ENCODE data around the gene MVK.

MVK gene

GRCh38 chr12:109605599-109606228 is 32.1 kb downstream of the MVK start:
- Histone ChIP-seq H3K9me3 (no peaks in the 10 kb centered on the region), H3K4me1 (peaks cover 6% of the 10 kb centered on the region; the same call in 1 of the 2 replicates), H3K27me3 (ENCODE audit: low read depth) (peaks cover 2% of the 10 kb centered on the region; the same call in 1 of the 2 replicates), H3K36me3 (replicated peaks) (no peaks in the 10 kb centered on the region), H3K4me3 (no peak overlapping the region)
- in situ Hi-C loops (cut with MboI; ENCODE audit: low sequenced_read_pairs), result no loop called here
- DNase-seq (ENCODE audit: low spot score in 2 of 2), result no peak

GRCh38 chr12:109606320-109607028 is 32.9 kb downstream of the MVK start:
- H3K4me3 ChIP-seq, result no peak overlapping the region
- in situ Hi-C loops (cut with MboI; ENCODE audit: low sequenced_read_pairs), result no loop called here
- peaks cover 2% of the 10 kb centered on the region; the same call in 1 of the 2 replicates for H3K27me3 ChIP-seq (ENCODE audit: low read depth)
- peak; percentile 73 to 79 for DNase-seq (ENCODE audit: low spot score in 2 of 2)
- no peaks in the 10 kb centered on the region for H3K9me3 ChIP-seq
- no peaks in the 10 kb centered on the region for H3K36me3 ChIP-seq (replicated peaks)
- H3K4me1 ChIP-seq, result peaks cover 6% of the 10 kb centered on the region; the same call in 1 of the 2 replicates

GRCh38 chr12:109607618-109608017 is 34.0 kb downstream of the MVK start:
- in situ Hi-C loops (cut with MboI; ENCODE audit: low sequenced_read_pairs), result no loop called here

GRCh38 chr12:109608270-109608669 is 34.7 kb downstream of the MVK start:
- Histone ChIP-seq H3K36me3 (replicated peaks) (no peaks in the 10 kb centered on the region), H3K9me3 (no peaks in the 10 kb centered on the region), H3K4me3 (no peak overlapping the region), H3K27me3 (ENCODE audit: low read depth) (peaks cover 7% of the 10 kb centered on the region), H3K4me1 (peaks cover 6% of the 10 kb centered on the region; the same call in 1 of the 2 replicates)
- no peak for DNase-seq (ENCODE audit: low spot score in 2 of 2)
- in situ Hi-C loops (cut with MboI; ENCODE audit: low sequenced_read_pairs), result no loop called here

More at GRCh38 chr12:109607618-109608017, 34.0 kb downstream of the MVK start:
- peaks cover 2% of the 10 kb centered on the region; the same call in 1 of the 2 replicates for H3K27me3 ChIP-seq (ENCODE audit: low read depth)
- no peak for DNase-seq (ENCODE audit: low spot score in 2 of 2)
- H3K4me1 ChIP-seq, result peaks cover 6% of the 10 kb centered on the region; the same call in 1 of the 2 replicates
- no peak overlapping the region for H3K4me3 ChIP-seq
- no peaks in the 10 kb centered on the region for H3K9me3 ChIP-seq
- H3K36me3 ChIP-seq (replicated peaks), result no peaks in the 10 kb centered on the region

- Histone ChIP-seq H3K4me1 (peaks cover 6% of the 10 kb centered on the region; the same call in 1 of the 2 replicates), H3K4me3 (no peak overlapping the region), H3K9me3 (no peaks in the 10 kb centered on the region), H3K27me3 (ENCODE audit: low read depth) (peaks cover 12% of the 10 kb centered on the region), H3K36me3 (replicated peaks) (no peaks in the 10 kb centered on the region)
- in situ Hi-C loops (cut with MboI; ENCODE audit: low sequenced_read_pairs), result no loop called here
- DNase-seq (ENCODE audit: low spot score in 2 of 2), result no peak
Measured at GRCh38 chr12:109608793-109609192, 35.2 kb downstream of the MVK start.

GRCh38 chr12:109609342-109609741 is 35.7 kb downstream of the MVK start:
- Histone ChIP-seq H3K36me3 (replicated peaks) (no peaks in the 10 kb centered on the region), H3K9me3 (no peaks in the 10 kb centered on the region), H3K27me3 (ENCODE audit: low read depth) (peaks cover 16% of the 10 kb centered on the region), H3K4me1 (peaks cover 6% of the 10 kb centered on the region; the same call in 1 of the 2 replicates), H3K4me3 (no peak overlapping the region)
- no peak for DNase-seq (ENCODE audit: low spot score in 2 of 2)
- in situ Hi-C loops (cut with MboI; ENCODE audit: low sequenced_read_pairs), result no loop called here

- Histone ChIP-seq H3K27me3 (ENCODE audit: low read depth) (peaks cover 26% of the 10 kb centered on the region), H3K4me1 (peaks cover 6% of the 10 kb centered on the region; the same call in 1 of the 2 replicates), H3K4me3 (no peak overlapping the region), H3K9me3 (no peaks in the 10 kb centered on the region), H3K36me3 (replicated peaks) (no peaks in the 10 kb centered on the region)
- in situ Hi-C loops (cut with MboI; ENCODE audit: low sequenced_read_pairs), result no loop called here
- DNase-seq (ENCODE audit: low spot score in 2 of 2), result no peak
Measured at GRCh38 chr12:109610523-109610922, 36.9 kb downstream of the MVK start.

GRCh38 chr12:109611223-109611622 is 37.6 kb downstream of the MVK start:
- Histone ChIP-seq H3K4me1 (peaks cover 6% of the 10 kb centered on the region; the same call in 1 of the 2 replicates), H3K27me3 (ENCODE audit: low read depth) (peaks cover 33% of the 10 kb centered on the region)
- in situ Hi-C loops (cut with MboI; ENCODE audit: low sequenced_read_pairs), result no loop called here

GRCh38 chr12:109612003-109612402 is 38.4 kb downstream of the MVK start:
- in situ Hi-C loops (cut with MboI; ENCODE audit: low sequenced_read_pairs), result no loop called here
- peaks cover 40% of the 10 kb centered on the region for H3K27me3 ChIP-seq (ENCODE audit: low read depth)
- H3K36me3 ChIP-seq (replicated peaks), result no peaks in the 10 kb centered on the region
- no peak overlapping the region for H3K4me3 ChIP-seq
- no peaks in the 10 kb centered on the region for H3K4me1 ChIP-seq
- no peaks in the 10 kb centered on the region for H3K9me3 ChIP-seq
- DNase-seq (ENCODE audit: low spot score in 2 of 2), result no peak

More at GRCh38 chr12:109611223-109611622, 37.6 kb downstream of the MVK start:
- no peak overlapping the region for H3K4me3 ChIP-seq
- no peak for DNase-seq (ENCODE audit: low spot score in 2 of 2)
- H3K36me3 ChIP-seq (replicated peaks), result no peaks in the 10 kb centered on the region
- H3K9me3 ChIP-seq, result no peaks in the 10 kb centered on the region

GRCh38 chr12:109612975-109613502 is 39.4 kb downstream of the MVK start:
- DNase-seq (ENCODE audit: low spot score in 2 of 2), result no peak
- Histone ChIP-seq H3K36me3 (replicated peaks) (no peaks in the 10 kb centered on the region), H3K4me3 (no peak overlapping the region), H3K4me1 (no peaks in the 10 kb centered on the region), H3K27me3 (ENCODE audit: low read depth) (peaks cover 48% of the 10 kb centered on the region), H3K9me3 (no peaks in the 10 kb centered on the region)
- in situ Hi-C loops (cut with MboI; ENCODE audit: low sequenced_read_pairs), result no loop called here

GRCh38 chr12:109613649-109614455 is 40.3 kb downstream of the MVK start:
- H3K27me3 ChIP-seq (ENCODE audit: low read depth), result peaks cover 48% of the 10 kb centered on the region
- H3K4me1 ChIP-seq, result no peaks in the 10 kb centered on the region

GRCh38 chr12:109615556-109616229 is 42.1 kb downstream of the MVK start:
- H3K27me3 ChIP-seq (ENCODE audit: low read depth), result peaks cover 46% of the 10 kb centered on the region
- no peaks in the 10 kb centered on the region for H3K36me3 ChIP-seq (replicated peaks)
- H3K4me3 ChIP-seq, result no peak overlapping the region
- no peak for DNase-seq (ENCODE audit: low spot score in 2 of 2)
- no peaks in the 10 kb centered on the region for H3K9me3 ChIP-seq
- in situ Hi-C loops (cut with MboI; ENCODE audit: low sequenced_read_pairs), result no loop called here
- no peaks in the 10 kb centered on the region for H3K4me1 ChIP-seq

More at GRCh38 chr12:109613649-109614455, 40.3 kb downstream of the MVK start:
- H3K36me3 ChIP-seq (replicated peaks), result no peaks in the 10 kb centered on the region
- no peaks in the 10 kb centered on the region for H3K9me3 ChIP-seq
- no peak overlapping the region for H3K4me3 ChIP-seq
- no peak for DNase-seq (ENCODE audit: low spot score in 2 of 2)
- in situ Hi-C loops (cut with MboI; ENCODE audit: low sequenced_read_pairs), result no loop called here

GRCh38 chr12:109617491-109617890 is 43.9 kb downstream of the MVK start:
- in situ Hi-C loops (cut with MboI; ENCODE audit: low sequenced_read_pairs), result no loop called here
- no peak for DNase-seq (ENCODE audit: low spot score in 2 of 2)
- no peaks in the 10 kb centered on the region for H3K9me3 ChIP-seq
- no peaks in the 10 kb centered on the region for H3K36me3 ChIP-seq (replicated peaks)
- H3K27me3 ChIP-seq (ENCODE audit: low read depth), result peaks cover 62% of the 10 kb centered on the region
- H3K4me3 ChIP-seq, result no peak overlapping the region
- H3K4me1 ChIP-seq, result no peaks in the 10 kb centered on the region

Measured in HAP-1 (cell line).